MM.1S (cell line): ENCODE measurements around the gene GOLT1A.

Experiments
- CTCF ChIP-seq: fragments of 300-600 bp; sonication (generic); IDR thresholded peaks from 2 replicates; pipeline ENCODE4 v1.5.1; 2016; ENCODE audit warnings: antibody characterized with exemption, low read length, mixed read lengths
- EZH2phosphoT487 ChIP-seq: fragments of 300-600 bp; sonication (generic); IDR thresholded peaks from 2 replicates; pipeline ENCODE4 v1.6.1; 2018; ENCODE audit warnings: antibody characterized with exemption, low read length

GRCh38 chr1:204194771-204195170 is 19.0 kb downstream of the GOLT1A start:
- no peak for TF ChIP-seq EZH2phosphoT487
- TF ChIP-seq CTCF = no peak
